ENCODE data around the gene GRAMD4.

DNA sequence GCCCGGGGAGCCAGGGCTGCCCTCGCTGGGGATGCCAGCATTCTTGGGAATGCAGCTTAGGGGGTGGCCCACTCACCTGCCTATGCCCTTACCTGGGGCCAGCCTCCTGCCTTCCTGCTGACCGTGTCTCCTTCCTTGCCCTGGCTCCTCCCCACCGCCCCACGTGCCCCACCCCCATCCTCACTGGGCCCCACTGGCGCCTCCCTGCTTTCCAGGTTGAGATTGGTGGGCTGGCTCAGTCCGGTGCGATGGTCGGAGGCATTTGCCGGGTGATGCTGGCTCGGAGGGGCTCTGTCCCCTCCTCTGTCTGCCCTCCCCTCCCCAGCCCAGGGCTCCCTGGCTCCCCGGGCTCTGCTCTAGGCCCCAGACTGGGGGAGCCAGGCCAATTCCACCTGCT lies 34.1 kb upstream of the GRAMD4 start:
- no peak for TF ChIP-seq POLR2AphosphoS5 (IDR thresholded peaks at IDR 0.05)
- TF ChIP-seq, protein P1, sequence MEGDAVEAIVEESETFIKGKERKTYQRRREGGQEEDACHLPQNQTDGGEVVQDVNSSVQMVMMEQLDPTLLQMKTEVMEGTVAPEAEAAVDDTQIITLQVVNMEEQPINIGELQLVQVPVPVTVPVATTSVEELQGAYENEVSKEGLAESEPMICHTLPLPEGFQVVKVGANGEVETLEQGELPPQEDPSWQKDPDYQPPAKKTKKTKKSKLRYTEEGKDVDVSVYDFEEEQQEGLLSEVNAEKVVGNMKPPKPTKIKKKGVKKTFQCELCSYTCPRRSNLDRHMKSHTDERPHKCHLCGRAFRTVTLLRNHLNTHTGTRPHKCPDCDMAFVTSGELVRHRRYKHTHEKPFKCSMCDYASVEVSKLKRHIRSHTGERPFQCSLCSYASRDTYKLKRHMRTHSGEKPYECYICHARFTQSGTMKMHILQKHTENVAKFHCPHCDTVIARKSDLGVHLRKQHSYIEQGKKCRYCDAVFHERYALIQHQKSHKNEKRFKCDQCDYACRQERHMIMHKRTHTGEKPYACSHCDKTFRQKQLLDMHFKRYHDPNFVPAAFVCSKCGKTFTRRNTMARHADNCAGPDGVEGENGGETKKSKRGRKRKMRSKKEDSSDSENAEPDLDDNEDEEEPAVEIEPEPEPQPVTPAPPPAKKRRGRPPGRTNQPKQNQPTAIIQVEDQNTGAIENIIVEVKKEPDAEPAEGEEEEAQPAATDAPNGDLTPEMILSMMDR (IDR thresholded peaks at IDR 0.05): no peak

All from breast epithelium (tissue), 3 donors.